T-cell (primary cell): Measurements from ENCODE around the gene MEX3C. TPM values are rescaled to one million over a fixed set of nuclear protein-coding genes. Genes with fewer than 3 reads are reported as not detected.

ENCODE experiments used
- ATAC-seq, 4 experiments: fragments of 200-7000 bp in 3 of 4; fragments of 150-1000 bp in 1 of 4; cut with Tn5 transposase; replicated peaks in 1 of 4; 1 replicate in 3 of 4; 2 replicates in 1 of 4; pipeline ENCODE4 v1.10.0; 2021; ENCODE audit warnings: moderate library complexity in 3 of 4, mild to moderate bottlenecking in 2 of 4, moderate number of reproducible peaks in 1 of 4
- CTCF ChIA-PET, 2 donors: fragments of 300-600 bp; sonication (Branson Sonifier 250); formaldehyde crosslinking; loops; one replicate each; lab custom pipeline; 2022; ENCODE audit warnings: antibody characterized with exemption in 2 of 2; lab: Charles Lee
- POLR2A ChIA-PET, 2 donors: fragments of 300-600 bp; sonication (Branson Sonifier 250); formaldehyde crosslinking; loops; one replicate each; lab custom pipeline; 2022; ENCODE audit warnings: antibody characterized with exemption in 2 of 2; lab: Charles Lee
- DNase-seq, 35 experiments: peaks; one replicate each; pipeline versions ENCODE4 v3.0.0 to v3.0.0-alpha.2; 2013 to 2023
- H3K27ac ChIP-seq: one replicate; pipeline ENCODE4 v1.5.1; 2013; ENCODE audit warnings: low read length
- H3K27me3 ChIP-seq, 2 experiments: replicated peaks in 1 of 2; 1 replicate in 1 of 2; 2 replicates in 1 of 2; pipeline versions ENCODE4 v1.6.1 to v1.7.0; 2013; ENCODE audit warnings: low read length in 1 of 2, mixed read lengths in 1 of 2; ENCODE audit not compliant: control insufficient read depth in 2 of 2, insufficient read depth in 2 of 2; ENCODE audit errors: extremely low read depth in 1 of 2
- H3K36me3 ChIP-seq, 2 donors: 1 replicate in 1 of 2; 2 replicates in 1 of 2; pipeline versions ENCODE4 v1.6.1 to v1.7.0; 2013; ENCODE audit warnings: low read length in 1 of 2; ENCODE audit not compliant: control insufficient read depth in 2 of 2, insufficient read depth in 1 of 2; ENCODE audit errors: extremely low read depth in 1 of 2
- H3K4me1 ChIP-seq, 2 experiments: 1 replicate in 1 of 2; 2 replicates in 1 of 2; pipeline versions ENCODE4 v1.6.1 to v1.7.0; 2013; ENCODE audit warnings: low read length in 2 of 2, mixed read lengths in 1 of 2; ENCODE audit not compliant: insufficient read depth in 2 of 2, control insufficient read depth in 1 of 2; ENCODE audit errors: extremely low read depth in 1 of 2
- H3K4me3 ChIP-seq, 2 donors: 1 replicate in 1 of 2; 2 replicates in 1 of 2; pipeline versions ENCODE4 v1.5.1 to v1.7.0; 2013; ENCODE audit warnings: mild to moderate bottlenecking in 2 of 2, low read length in 1 of 2, moderate library complexity in 1 of 2; ENCODE audit not compliant: control insufficient read depth in 1 of 2; ENCODE audit errors: extremely low read depth in 1 of 2
- H3K9me3 ChIP-seq: 2 replicates; pipeline ENCODE4 v1.7.0; 2013
- H3K27ac Mint-ChIP-seq, 2 donors: one replicate each; pipeline ENCODE4 v1.8.0; 2020 to 2021; ENCODE audit warnings: mild to moderate bottlenecking in 2 of 2, mixed read lengths in 2 of 2
- H3K27me3 Mint-ChIP-seq, 2 donors: one replicate each; pipeline ENCODE4 v1.8.0; 2021 to 2022; ENCODE audit warnings: mixed read lengths in 2 of 2
- H3K36me3 Mint-ChIP-seq: one replicate; pipeline ENCODE4 v1.8.0; 2021; ENCODE audit warnings: mixed read lengths
- H3K4me1 Mint-ChIP-seq, 3 donors: one replicate each; pipeline ENCODE4 v1.8.0; 2020 to 2022; ENCODE audit warnings: mixed read lengths in 3 of 3, mild to moderate bottlenecking in 1 of 3
- H3K4me3 Mint-ChIP-seq, 3 donors: one replicate each; pipeline ENCODE4 v1.8.0; 2020 to 2022; ENCODE audit warnings: mild to moderate bottlenecking in 3 of 3, mixed read lengths in 3 of 3, moderate library complexity in 3 of 3
- H3K9me3 Mint-ChIP-seq, 3 donors: one replicate each; pipeline ENCODE4 v1.8.0; 2020 to 2022; ENCODE audit warnings: mixed read lengths in 3 of 3
- WGBS: methylation state at CpG from one replicate; pipeline ENCODE4 v1.1.5; 2013; ENCODE audit warnings: missing lambda C conversion rate; ENCODE audit not compliant: insufficient coverage; 5-methylcytosine and 5-hydroxymethylcytosine counted together
- total RNA-seq, 35 experiments: library from RNA in 6 of 35; stranded (reverse) in 6 of 35; fragments of 120-200 nt in 1 of 35; gene quantifications; one replicate each; pipeline versions ENCODE4 v1.2.1 to v1.2.4 and lab custom pipeline; 2013 to 2026

MEX3C gene
- total RNA-seq, 5 donors from 2014 or later (not counting 1 experiment from before 2014, with no cell fraction given) = 45.3 to 64.2 (median 52.0) TPM

GRCh38 chr18:51193621-51194287 lies 3.7 kb downstream of the MEX3C start:
- Mint-ChIP-seq H3K27me3 (no peaks in the 10 kb centered on the region), H3K36me3 (no peaks in the 10 kb centered on the region), H3K4me1 (peaks cover 62 to 65% (median 65%) of the 10 kb centered on the region in 3 donors), H3K4me3 (peak overlapping the region; percentile 68 to 97 (median 94)), H3K9me3 (no peaks in the 10 kb centered on the region), H3K27ac (peak overlapping the region; percentile 74 to 82)
- DNase-seq (no peak), ATAC-seq (no peak)
- no peaks in the 10 kb centered on the region for H3K36me3 ChIP-seq
- no peak overlapping the region for H3K4me3 ChIP-seq
- H3K27me3 ChIP-seq = no peaks in the 10 kb centered on the region
- ChIA-PET CTCF (interaction anchor here in 1 of 2 donors (1.0 kb wide), 1 partner anchor 22 kb away, joined by 3 read pairs; no protein-coding TSS in a partner anchor), POLR2A (interaction anchor here in 1 of 2 donors (1.6 kb wide), 1 partner anchor 11 kb away, joined by 4 read pairs; no protein-coding TSS in a partner anchor)
- H3K27ac ChIP-seq = peak overlapping the region; percentile 76
- no peaks in the 10 kb centered on the region for H3K9me3 ChIP-seq
- 40% methylated on average over 1 of the region's 5 CpGs for WGBS
- peaks cover 13 to 44% of the 10 kb centered on the region in 2 experiments for H3K4me1 ChIP-seq

DNA sequence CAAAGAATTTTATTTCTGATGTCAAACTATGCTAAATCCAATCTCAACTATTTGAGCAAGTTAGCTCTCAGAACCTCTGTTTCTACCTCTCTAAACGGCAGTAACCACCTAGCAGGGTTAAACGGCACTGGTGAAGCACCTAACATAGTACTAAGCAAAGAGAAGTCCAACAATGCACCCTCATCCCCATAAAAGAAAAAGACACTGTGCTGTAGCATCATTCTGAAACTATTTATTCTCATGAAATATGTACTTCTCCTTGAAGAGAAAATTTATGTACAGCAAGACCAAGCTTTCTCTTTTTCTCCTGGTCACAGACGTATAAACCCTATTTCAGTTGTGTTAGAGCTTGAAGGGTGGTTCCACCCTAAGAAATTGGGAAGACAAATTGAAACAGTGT lies 4.8 kb downstream of the MEX3C start:
- DNase-seq (no peak), ATAC-seq (no peak)
- no CpG with 5 or more reads among the region's 3 CpGs for WGBS
- Mint-ChIP-seq H3K4me1 (peaks cover 68 to 76% (median 72%) of the 10 kb centered on the region in 3 donors), H3K27me3 (no peaks in the 10 kb centered on the region), H3K36me3 (no peaks in the 10 kb centered on the region), H3K27ac (peak overlapping the region; percentile 29 to 44), H3K9me3 (no peaks in the 10 kb centered on the region), H3K4me3 (peak overlapping the region in 2 of 3 donors; percentile 44 to 47)
- peaks cover 12 to 50% of the 10 kb centered on the region in 2 experiments for H3K4me1 ChIP-seq
- H3K4me3 ChIP-seq = no peak overlapping the region
- peak overlapping the region; percentile 21 for H3K27ac ChIP-seq
- ChIA-PET CTCF (interaction anchor here in 1 of 2 donors (0.7 to 1.0 kb wide), 2 partner anchors 11 to 39 kb away, joined by 3 to 7 read pairs; no protein-coding TSS in a partner anchor), POLR2A (interaction anchor here in 1 of 2 donors (0.8 to 1.6 kb wide), 2 partner anchors 10 to 314 kb away, joined by 4 read pairs; partner anchors contain the start of gene ME2)
- no peaks in the 10 kb centered on the region for H3K9me3 ChIP-seq
- no peaks in the 10 kb centered on the region for H3K36me3 ChIP-seq
- H3K27me3 ChIP-seq = no peaks in the 10 kb centered on the region

- Mint-ChIP-seq H3K27ac (peak overlapping the region; percentile 17 to 52), H3K9me3 (no peaks in the 10 kb centered on the region), H3K36me3 (peaks cover 1% of the 10 kb centered on the region), H3K4me1 (peaks cover 75 to 82% (median 78%) of the 10 kb centered on the region in 3 donors), H3K4me3 (peak overlapping the region in 1 of 3 donors; percentile 44), H3K27me3 (no peaks in the 10 kb centered on the region)
- ChIA-PET POLR2A (interaction anchor here in 1 of 2 donors (0.7 to 1.6 kb wide), 3 partner anchors 9 to 313 kb away, joined by 3 to 4 read pairs (median 4); partner anchors contain the start of gene ME2), CTCF (interaction anchor here (0.6 to 1.0 kb wide), 2 partner anchors 38 to 192 kb away, joined by 3 read pairs; no protein-coding TSS in a partner anchor)
- Histone ChIP-seq H3K4me3 (no peak overlapping the region), H3K4me1 (peaks cover 17 to 52% of the 10 kb centered on the region in 2 experiments), H3K27me3 (no peaks in the 10 kb centered on the region), H3K9me3 (no peaks in the 10 kb centered on the region), H3K27ac (peak overlapping the region; percentile 44), H3K36me3 (no peaks in the 10 kb centered on the region)
- ATAC-seq (no peak), DNase-seq (no peak)
- no CpG with 5 or more reads among the region's 2 CpGs for WGBS
Measured at GRCh38 chr18:51192026-51192425, 5.5 kb downstream of the MEX3C start.

- H3K27me3 Mint-ChIP-seq = no peaks in the 10 kb centered on the region
- H3K4me1 ChIP-seq = peaks cover 17 to 52% of the 10 kb centered on the region in 2 experiments
- ChIA-PET POLR2A (interaction anchor here in 1 of 2 donors (0.5 kb wide), 1 partner anchor 12 kb away, joined by 3 read pairs; no protein-coding TSS in a partner anchor), CTCF (no interaction called here)
- H3K9me3 Mint-ChIP-seq = no peaks in the 10 kb centered on the region
- H3K9me3 ChIP-seq = no peaks in the 10 kb centered on the region
- peak overlapping the region; percentile 44 for H3K27ac ChIP-seq
- H3K36me3 ChIP-seq = no peaks in the 10 kb centered on the region
- 0% methylated on average over 1 of the region's 4 CpGs for WGBS
- DNase-seq (peak in 25 of 35 experiments; percentile 9 to 66 (median 30)), ATAC-seq (peak; percentile 43 to 62 (median 58))
- H3K4me3 ChIP-seq = no peak overlapping the region
- H3K27ac Mint-ChIP-seq = peak overlapping the region; percentile 71 to 79
- H3K36me3 Mint-ChIP-seq = peaks cover 6% of the 10 kb centered on the region
- no peaks in the 10 kb centered on the region for H3K27me3 ChIP-seq
- peaks cover 83 to 90% (median 86%) of the 10 kb centered on the region in 3 donors for H3K4me1 Mint-ChIP-seq
- H3K4me3 Mint-ChIP-seq = peak overlapping the region; percentile 18 to 44 (median 34)
Measured at GRCh38 chr18:51191128-51191717, 6.3 kb downstream of the MEX3C start.

DNA sequence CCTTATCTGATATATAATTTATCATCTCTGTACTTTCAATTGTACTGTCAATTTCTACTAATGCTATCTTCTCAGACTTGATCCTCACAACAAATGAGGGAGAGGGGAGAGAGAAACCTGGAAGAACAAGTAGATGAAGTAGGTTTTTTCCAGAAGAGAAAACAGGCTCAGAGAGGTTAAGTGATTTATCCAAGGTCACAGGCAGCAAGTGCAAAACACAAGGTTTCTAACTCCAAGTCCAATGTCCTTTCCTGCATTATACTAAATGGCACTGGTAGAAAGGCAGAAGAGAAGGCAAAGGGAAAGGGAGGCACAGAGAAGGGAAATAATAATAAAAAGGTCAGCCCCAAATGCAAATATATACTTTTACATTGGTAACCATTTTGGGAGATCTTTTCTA lies 7.5 kb downstream of the MEX3C start:
- H3K4me3 ChIP-seq = no peak overlapping the region
- H3K9me3 Mint-ChIP-seq = no peaks in the 10 kb centered on the region
- H3K4me1 ChIP-seq = peaks cover 26 to 48% of the 10 kb centered on the region in 2 experiments
- H3K27ac ChIP-seq = peak overlapping the region; percentile 44
- CTCF ChIA-PET = no interaction called here
- H3K36me3 ChIP-seq = peaks cover 1 to 6% of the 10 kb centered on the region in 2 donors
- POLR2A ChIA-PET = no interaction called here
- DNase-seq = no peak
- H3K27ac Mint-ChIP-seq = peak overlapping the region; percentile 37 to 42
- H3K36me3 Mint-ChIP-seq = peaks cover 15% of the 10 kb centered on the region
- peaks cover 83 to 85% (median 84%) of the 10 kb centered on the region in 3 donors for H3K4me1 Mint-ChIP-seq
- no peak for ATAC-seq
- H3K4me3 Mint-ChIP-seq = peak overlapping the region in 1 of 3 donors; percentile 44
- H3K27me3 ChIP-seq = no peaks in the 10 kb centered on the region
- H3K9me3 ChIP-seq = no peaks in the 10 kb centered on the region
- no peaks in the 10 kb centered on the region for H3K27me3 Mint-ChIP-seq
